Cerebellar cortex (tissue), 1 donor: Measurements from ENCODE around the gene GBP4.
"Not testable (repeated sequence)": the region's sequence is repeated elsewhere in the genome, so short reads cannot be mapped to it uniquely, and the experiment has no call there.

Experiments
- DNase-seq: peaks from one replicate; pipeline ENCODE4 v3.0.0-alpha.2; 2015; ENCODE audit warnings: low spot score

The GBP4 gene

DNA sequence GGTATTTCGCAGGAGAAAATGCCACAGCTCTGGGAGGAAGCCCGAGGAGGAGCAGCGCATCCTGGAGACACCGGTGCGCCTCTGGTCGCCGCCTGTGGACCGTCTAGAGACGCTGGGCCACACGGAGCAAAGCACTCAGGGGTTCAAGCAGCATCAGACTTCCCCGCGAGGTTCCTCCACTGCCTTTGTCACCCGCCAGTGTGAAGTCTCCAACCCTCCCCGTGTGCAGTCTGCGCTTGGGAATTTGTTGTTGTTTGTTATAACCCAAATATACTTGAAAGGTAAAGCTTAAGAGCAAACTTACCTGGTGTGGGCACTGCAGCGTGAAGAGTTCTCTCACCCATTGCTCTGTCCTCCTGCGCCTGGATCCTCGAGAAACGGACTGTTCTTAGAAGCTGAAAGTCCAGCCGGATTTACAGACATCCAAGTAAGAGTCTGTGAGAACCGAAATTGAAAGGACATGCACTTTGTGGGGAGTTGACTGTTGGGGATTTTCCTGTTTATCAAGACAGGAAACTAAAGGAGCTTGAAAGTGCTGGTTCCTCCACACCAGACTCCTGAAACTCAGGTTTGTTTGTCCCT, at the start of gene GBP4:
Gene GBP4 (minus strand): TSS at position 452 of the 582 bp plus-strand sequence. CDS start 108 bp downstream, at position 344.
- no peak for DNase-seq

- no peak for DNase-seq
These were observed 44.3 kb upstream of the GBP4 start for GRCh38 chr1:89243046-89243445.

GRCh38 chr1:89221341-89221740, 22.6 kb upstream of the GBP4 start:
- no peak for DNase-seq

DNA sequence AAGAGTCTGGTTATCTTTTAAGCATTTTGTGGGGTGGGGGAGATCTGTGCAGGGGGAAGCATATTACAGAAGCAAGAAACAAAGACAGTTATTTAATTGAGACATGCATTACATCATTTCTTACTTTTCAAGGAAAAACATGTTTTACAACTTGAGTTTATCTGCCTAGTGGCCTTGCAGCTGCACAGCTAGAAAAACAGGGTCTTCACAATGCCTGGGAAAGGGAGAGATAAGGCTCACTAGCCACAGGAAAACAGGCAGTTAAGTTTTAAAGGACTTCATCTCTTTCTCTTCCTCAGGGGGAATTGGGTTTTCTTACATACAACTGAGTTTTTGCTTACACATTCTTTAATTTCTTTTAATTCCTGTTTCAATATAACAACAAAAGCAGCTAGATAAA, 21.1 kb upstream of the GBP4 start:
- DNase-seq: not testable (repeated sequence)

DNA sequence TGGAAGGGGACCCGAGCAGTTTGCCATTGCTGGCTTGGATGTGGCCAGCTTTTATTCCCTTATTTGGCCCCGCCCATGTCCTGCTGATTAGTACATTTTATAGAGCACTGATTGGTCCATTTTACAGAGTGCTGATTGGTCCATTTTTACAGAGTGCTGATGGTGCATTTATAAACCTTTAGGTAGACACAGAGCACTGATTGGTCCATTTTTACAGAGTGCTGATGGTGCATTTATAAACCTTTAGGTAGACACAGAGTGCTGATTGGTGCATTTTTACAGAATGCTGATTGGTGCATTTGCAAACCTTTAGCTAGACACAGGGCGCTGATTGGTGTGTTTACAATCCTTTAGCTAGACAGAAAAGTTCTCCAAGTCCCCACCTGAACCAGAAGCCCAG, 20.2 kb upstream of the GBP4 start:
- not testable (repeated sequence) for DNase-seq

GRCh38 chr1:89213347-89213746, 14.6 kb upstream of the GBP4 start:
- DNase-seq: no peak

DNA sequence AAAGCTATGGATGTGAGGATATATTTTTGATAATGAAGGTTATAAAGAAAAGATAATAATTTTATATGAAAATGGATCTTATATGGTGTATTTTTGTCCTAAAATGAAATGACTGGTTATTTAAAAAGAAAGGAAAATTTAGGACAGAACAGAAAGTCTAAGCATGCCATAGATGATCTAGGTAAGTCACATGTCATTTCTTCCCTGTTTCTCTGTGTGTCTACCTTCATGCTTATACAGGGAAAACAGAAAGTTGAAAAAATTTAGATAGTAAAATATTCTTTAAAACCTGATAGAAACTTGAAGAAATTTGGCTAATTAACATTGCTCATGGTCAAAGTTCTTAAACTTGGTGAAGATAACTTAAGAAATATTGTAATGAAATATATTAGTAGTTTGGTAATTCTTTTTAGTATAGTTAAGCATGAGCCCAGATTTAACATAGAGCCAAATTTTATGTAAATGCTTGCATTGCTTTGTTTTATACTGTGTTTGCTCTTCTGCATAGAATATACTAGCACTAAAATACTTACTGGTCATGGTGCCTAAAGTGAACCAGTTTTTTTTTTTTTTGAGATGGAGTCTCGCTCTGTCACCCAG, 12.4 kb upstream of the GBP4 start:
- DNase-seq: no peak

- no peak for DNase-seq
These were observed 7.6 kb upstream of the GBP4 start for GRCh38 chr1:89206373-89206772.

- DNase-seq: no peak
These were observed 4.4 kb upstream of the GBP4 start for GRCh38 chr1:89203166-89203565.

- DNase-seq: no peak
These were observed 2.5 kb upstream of the GBP4 start for GRCh38 chr1:89201106-89201794.

DNA sequence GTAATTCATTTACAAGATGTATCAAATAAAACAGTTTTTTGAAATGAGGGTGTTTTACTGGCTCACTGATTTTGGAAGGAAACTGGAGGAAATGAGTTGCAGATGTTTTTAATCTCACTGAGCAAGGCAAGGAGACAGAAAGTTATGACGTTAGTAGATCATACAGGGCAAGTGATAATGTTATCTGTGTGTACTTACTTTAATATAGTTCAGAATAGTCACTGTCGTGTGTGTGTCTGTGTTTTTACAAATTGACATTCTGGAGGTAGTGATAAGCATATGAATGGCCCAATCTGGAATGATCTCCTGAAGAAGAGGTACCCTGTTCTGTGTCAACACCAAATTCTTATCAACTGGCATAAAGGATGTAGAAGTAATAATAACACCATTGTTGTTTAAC, 1.9 kb upstream of the GBP4 start:
- no peak for DNase-seq

GRCh38 chr1:89199525-89200031, 836 bp upstream of the GBP4 start:
- DNase-seq: no peak

GRCh38 chr1:89198081-89198480, 661 bp downstream of the GBP4 start:
- no peak for DNase-seq

- DNase-seq: no peak
These were observed 3.3 kb downstream of the GBP4 start for GRCh38 chr1:89195476-89195875.

GRCh38 chr1:89191314-89191713, 7.4 kb downstream of the GBP4 start:
- no peak for DNase-seq

DNA sequence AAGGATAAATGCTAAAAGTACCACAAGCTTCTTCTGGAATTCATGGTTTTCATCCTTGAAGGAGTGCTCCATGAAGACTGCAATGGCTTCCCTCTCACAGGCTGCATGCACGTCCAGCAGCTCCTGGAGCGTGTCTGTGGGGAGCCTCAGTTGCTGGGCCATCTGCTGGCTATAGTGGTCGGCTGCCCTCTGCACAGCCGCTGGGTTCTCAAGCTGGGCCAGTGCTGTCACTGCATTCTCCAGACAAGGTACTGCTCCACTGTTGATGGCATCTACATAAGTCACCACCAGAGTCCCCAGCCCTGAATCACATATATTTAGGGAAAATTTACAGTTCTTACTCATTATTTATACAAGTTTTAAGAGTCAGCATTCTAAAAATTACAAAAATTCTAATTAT, 8.7 kb downstream of the GBP4 start:
- no peak for DNase-seq

GRCh38 chr1:89179343-89179742, 19.4 kb downstream of the GBP4 start:
- DNase-seq: no peak

DNA sequence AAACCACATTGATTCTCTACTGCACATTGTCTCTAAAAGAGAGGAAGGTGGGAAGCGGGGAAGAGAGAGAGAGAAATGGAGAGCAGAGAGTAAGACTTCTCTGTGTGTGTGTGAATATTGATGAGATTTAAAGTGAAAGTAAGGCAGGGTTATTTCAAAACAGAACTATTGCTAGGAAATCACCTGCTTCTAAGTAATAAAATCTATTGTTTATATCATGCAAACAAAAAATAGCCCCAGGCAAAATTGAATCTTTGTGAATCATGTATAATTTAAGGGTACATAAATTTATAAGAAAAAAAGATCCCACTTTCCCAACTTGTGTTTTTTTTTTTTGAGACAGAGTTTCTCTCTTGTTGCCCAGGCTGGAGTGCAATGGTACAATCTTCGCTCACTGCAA, 21.8 kb downstream of the GBP4 start:
- no peak for DNase-seq

DNA sequence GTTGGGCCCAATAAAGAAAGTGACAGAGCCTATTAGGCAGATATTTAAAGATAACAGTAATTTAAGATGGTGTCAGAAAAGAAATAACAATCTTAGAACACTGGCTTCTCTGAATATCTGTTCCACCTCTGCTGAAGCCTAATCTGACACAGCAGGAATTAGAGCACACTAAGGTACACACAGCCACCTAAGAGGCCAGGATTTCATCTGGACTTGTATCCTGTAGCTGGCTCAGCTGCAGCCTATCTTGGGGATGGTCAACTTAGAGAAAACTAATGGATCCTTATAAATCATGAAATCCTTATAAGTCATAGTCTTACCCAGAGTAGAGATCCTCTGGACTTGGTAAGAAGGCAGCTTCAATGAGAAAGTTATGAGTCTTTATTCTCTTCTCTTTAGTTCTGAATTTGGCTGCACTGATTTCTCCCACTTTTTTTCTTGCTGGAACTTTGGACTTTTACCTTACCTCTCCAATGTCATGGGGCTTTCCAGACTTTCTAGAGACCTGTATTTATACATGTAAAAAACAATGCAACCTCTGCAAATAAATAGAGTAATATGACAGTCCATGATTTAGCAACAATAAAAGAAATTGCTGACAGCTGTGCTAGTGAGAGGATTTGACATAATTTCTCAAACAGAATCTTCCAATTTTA, 23.0 kb downstream of the GBP4 start, which contains the start of gene GBP7:
Gene GBP7 (minus strand): TSS at position 403 of the 656 bp plus-strand sequence. CDS start 4,068 bp downstream, outside the sequence.
- DNase-seq: no peak

GRCh38 chr1:89174491-89174890, 24.3 kb downstream of the GBP4 start:
- DNase-seq: no peak

DNA sequence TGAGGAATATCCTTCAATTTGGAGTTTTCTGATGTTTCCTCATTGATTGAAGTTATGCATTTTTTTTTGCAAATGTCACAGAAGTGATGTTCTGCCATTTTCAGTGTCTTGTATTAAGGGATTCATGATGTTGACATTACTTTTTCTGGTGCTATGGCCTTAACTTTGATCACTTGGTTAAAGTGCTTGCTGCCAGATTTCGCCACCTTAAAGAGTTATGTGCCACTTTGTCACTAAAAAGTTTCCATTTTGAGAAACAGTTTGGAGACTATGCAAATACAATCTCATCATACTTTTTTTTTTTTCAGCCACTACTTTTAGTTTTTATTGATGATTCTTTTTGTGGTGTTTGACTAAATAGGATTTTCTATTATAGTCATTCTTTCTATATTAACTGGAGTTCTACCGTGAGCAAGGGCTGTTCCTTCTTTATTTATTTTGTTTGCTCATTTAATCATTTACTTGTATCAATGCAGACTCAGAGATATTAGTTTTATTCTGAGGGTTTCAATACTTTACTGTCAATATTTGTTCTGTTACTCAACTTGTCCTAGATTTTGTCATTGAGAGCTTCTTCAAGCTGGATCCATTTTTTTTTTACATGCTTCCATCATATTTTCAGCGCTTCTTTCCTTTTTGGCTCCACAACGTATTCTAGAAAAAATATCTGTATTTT, 26.1 kb downstream of the GBP4 start:
- no peak for DNase-seq

DNA sequence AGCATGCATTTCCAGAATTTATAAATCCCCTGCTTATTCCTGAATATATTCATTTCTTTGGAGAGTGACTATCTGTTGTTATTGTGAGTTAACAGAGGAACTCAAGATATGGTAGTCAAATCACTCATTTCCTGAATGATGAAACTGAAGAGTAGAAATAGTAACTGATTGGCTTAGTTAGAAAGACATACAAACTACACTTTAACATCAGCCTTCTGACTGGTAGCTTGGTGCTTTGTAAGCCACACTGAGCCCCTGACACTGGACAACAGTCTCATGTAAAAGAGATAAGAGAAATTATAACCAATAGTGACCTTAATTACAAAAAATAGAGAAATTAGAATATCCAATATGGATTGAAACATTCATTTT, 27.7 kb downstream of the GBP4 start:
- no peak for DNase-seq
